K562 (cell line): ENCODE data around the gene SLC49A4. TPM values are rescaled to one million over a fixed set of nuclear protein-coding genes. Genes with fewer than 3 reads are reported as not detected.

Experiments
- FOXA1 ChIP-seq: fragments of 450-650 bp; IDR thresholded peaks from 2 replicates; pipeline ENCODE4 v1.6.1; 2016; ENCODE audit warnings: mild to moderate bottlenecking, borderline replicate concordance
- IFI16 ChIP-seq: fragments of 250-450 bp; sonication (Bioruptor Pico); IDR thresholded peaks from 2 replicates; pipeline ENCODE4 v2.1.2; 2022; ENCODE audit warnings: mild to moderate bottlenecking, inconsistent platforms
- MEF2D ChIP-seq: conservative IDR thresholded peaks from 2 replicates; pipeline ENCODE4 v1.6.1; 2016; ENCODE audit warnings: low read depth, missing genetic modification characterization, missing compliant biosample characterization
- NBN ChIP-seq: fragments of 450-650 bp; IDR thresholded peaks from 2 replicates; pipeline ENCODE4 v1.6.1; 2016; ENCODE audit warnings: low read depth, mild to moderate bottlenecking
- PCBP2 ChIP-seq: fragments of 200-400 bp; formaldehyde crosslinking; IDR thresholded peaks from 2 replicates; pipeline ENCODE4 v1.6.1; 2018; ENCODE audit warnings: low read length, low read depth, mild to moderate bottlenecking, moderate library complexity; ENCODE audit not compliant: poor library complexity, severe bottlenecking
- PTTG1 ChIP-seq: fragments of 450-650 bp; IDR thresholded peaks from 2 replicates; pipeline ENCODE4 v1.6.1; 2016; ENCODE audit warnings: low read depth, mild to moderate bottlenecking, missing genetic modification characterization, missing compliant biosample characterization
- RUNX1 ChIP-seq: sonication (generic); IDR thresholded peaks from 2 replicates; pipeline ENCODE4 v1.6.1; 2016; ENCODE audit warnings: antibody characterized with exemption, low read depth
- THRAP3 ChIP-seq: fragments of 450-650 bp; IDR thresholded peaks from 2 replicates; pipeline ENCODE4 v1.6.1; 2016; ENCODE audit warnings: mild to moderate bottlenecking, inconsistent platforms, borderline replicate concordance
- ZNF507 ChIP-seq: conservative IDR thresholded peaks from 2 replicates; pipeline ENCODE4 v1.6.1; 2017; ENCODE audit warnings: missing genetic modification characterization, missing compliant biosample characterization
- ZNF586 ChIP-seq: fragments of 450-650 bp; formaldehyde crosslinking; conservative IDR thresholded peaks from 2 replicates; pipeline ENCODE4 v1.4.0; 2020; ENCODE audit warnings: mild to moderate bottlenecking, moderate library complexity
- ZNF76 ChIP-seq: fragments of 250-450 bp; sonication (Bioruptor Pico); IDR thresholded peaks from 2 replicates; pipeline ENCODE4 v1.4.0; 2020; ENCODE audit warnings: mild to moderate bottlenecking, moderate library complexity, borderline replicate concordance
- polyA plus RNA-seq, 8 experiments: library from polyadenylated mRNA; depleted of rRNA in 4 of 8; stranded (reverse) in 5 of 8; unstranded in 3 of 8; fragments of >200 nt; fragmentation: Nextera tagmentation in 2 of 8; fragmentation: Illumina TruSeq in 1 of 8; extraction: Ambion mirVana in 2 of 8; extraction: Trizol in 1 of 8; gene quantifications; 2 replicates each; pipeline versions ENCODE4 v1.2.1 to v1.2.3, GENCODE V29; 2011 to 2014; ENCODE audit warnings: inconsistent platforms in 1 of 8, missing spikeins in 1 of 8
- total RNA-seq, 7 experiments: library from RNA; depleted of rRNA in 6 of 7; stranded (reverse); fragments of >200 nt in 6 of 7; fragmentation: Illumina TruSeq in 2 of 7; extraction: Trizol in 2 of 7; gene quantifications; 2 replicates each; pipeline versions ENCODE4 v1.2.1 to v1.2.3, GENCODE V29; 2011 to 2021; ENCODE audit warnings: low replicate concordance in 1 of 7
- TF ChIP-seq, protein P1 (sequence below): fragments of 250-450 bp; sonication (Bioruptor Pico); IDR thresholded peaks from 2 replicates; pipeline ENCODE4 v1.8.0; 2021; ENCODE audit warnings: moderate library complexity, mild to moderate bottlenecking, inconsistent platforms
- TF ChIP-seq, protein P2 (sequence below): sonication (generic); formaldehyde crosslinking; IDR thresholded peaks from 2 replicates; pipeline ENCODE4 v1.8.1; 2023; ENCODE audit warnings: missing genetic modification reagents, mild to moderate bottlenecking, borderline replicate concordance

Gene SLC49A4
- total and polyA plus RNA-seq, 9 of the 15 experiments (the other 6 are each of a cell fraction or from before 2014, with no cell fraction given) = 0.15 to 1.3 (median 0.83) TPM

DNA sequence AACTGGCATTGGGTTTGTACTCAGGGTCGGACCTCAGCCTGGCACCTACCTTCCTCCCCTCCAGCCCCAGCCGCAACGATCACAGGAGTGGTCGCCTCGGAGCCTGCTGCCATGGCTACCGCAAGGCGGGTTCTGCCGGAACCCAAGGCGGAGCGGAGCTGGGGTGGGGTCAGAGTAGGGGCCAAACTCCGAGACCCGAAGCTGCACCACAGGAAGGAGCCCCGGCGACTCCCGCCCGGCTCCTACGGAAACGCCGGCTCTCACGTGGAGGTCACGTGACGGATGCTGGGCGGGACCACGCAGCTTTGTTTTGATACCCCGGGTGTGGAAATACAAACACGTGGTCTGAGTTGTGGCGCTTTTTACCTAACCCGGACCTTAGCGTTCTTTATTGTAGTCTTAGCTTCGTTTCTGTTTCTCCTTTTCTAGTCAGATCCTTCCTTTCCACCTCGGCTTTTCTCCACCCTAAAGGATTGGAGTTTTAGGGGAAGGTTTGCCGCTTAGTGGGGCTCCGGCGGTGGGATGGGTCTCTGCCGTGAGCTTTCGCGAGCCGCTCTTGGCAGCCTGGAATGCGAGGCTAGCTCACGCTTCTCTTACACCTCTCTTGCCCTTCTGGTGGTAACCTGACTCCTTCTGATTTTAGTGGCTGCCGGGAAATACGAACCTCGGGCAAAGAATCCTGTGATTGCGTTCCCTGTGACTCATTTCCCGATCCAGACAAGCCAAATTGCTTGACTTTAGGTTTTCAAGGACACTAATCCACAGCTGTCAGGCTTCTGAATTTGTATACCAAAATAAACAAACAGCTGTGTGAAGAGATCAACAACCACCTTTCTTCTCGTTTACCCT is 1.1 kb upstream of the SLC49A4 start, which contains the start of gene HSPBAP1 (continued):
- TF ChIP-seq ZNF76 (CRISPR knock-in tag) (no peak), PTTG1 (tag) (no peak), RUNX1 (no peak), ZNF586 (no peak), IFI16 (CRISPR knock-in tag) (no peak), MEF2D (tag) (no peak), ZNF507 (no peak), FOXA1 (no peak), NBN (no peak), PCBP2 (no peak), THRAP3 (no peak)
- TF ChIP-seq, protein P1, sequence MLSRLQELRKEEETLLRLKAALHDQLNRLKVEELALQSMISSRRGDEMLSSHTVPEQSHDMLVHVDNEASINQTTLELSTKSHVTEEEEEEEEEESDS (CRISPR knock-in tag) = no peak
- TF ChIP-seq, protein P2, sequence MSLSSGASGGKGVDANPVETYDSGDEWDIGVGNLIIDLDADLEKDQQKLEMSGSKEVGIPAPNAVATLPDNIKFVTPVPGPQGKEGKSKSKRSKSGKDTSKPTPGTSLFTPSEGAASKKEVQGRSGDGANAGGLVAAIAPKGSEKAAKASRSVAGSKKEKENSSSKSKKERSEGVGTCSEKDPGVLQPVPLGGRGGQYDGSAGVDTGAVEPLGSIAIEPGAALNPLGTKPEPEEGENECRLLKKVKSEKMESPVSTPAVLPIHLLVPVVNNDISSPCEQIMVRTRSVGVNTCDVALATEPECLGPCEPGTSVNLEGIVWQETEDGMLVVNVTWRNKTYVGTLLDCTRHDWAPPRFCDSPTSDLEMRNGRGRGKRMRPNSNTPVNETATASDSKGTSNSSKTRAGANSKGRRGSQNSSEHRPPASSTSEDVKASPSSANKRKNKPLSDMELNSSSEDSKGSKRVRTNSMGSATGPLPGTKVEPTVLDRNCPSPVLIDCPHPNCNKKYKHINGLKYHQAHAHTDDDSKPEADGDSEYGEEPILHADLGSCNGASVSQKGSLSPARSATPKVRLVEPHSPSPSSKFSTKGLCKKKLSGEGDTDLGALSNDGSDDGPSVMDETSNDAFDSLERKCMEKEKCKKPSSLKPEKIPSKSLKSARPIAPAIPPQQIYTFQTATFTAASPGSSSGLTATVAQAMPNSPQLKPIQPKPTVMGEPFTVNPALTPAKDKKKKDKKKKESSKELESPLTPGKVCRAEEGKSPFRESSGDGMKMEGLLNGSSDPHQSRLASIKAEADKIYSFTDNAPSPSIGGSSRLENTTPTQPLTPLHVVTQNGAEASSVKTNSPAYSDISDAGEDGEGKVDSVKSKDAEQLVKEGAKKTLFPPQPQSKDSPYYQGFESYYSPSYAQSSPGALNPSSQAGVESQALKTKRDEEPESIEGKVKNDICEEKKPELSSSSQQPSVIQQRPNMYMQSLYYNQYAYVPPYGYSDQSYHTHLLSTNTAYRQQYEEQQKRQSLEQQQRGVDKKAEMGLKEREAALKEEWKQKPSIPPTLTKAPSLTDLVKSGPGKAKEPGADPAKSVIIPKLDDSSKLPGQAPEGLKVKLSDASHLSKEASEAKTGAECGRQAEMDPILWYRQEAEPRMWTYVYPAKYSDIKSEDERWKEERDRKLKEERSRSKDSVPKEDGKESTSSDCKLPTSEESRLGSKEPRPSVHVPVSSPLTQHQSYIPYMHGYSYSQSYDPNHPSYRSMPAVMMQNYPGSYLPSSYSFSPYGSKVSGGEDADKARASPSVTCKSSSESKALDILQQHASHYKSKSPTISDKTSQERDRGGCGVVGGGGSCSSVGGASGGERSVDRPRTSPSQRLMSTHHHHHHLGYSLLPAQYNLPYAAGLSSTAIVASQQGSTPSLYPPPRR (CRISPR knock-in tag) = no peak
